Neural cell (in vitro differentiated cells): ENCODE data around the gene PAPOLG. TPM values are rescaled to one million over a fixed set of nuclear protein-coding genes. Genes with fewer than 3 reads are reported as not detected.
"Not testable (repeated sequence)": the region's sequence is repeated elsewhere in the genome, so short reads cannot be mapped to it uniquely, and the experiment has no call there.

Experiments used
- H2AFZ ChIP-seq: fragments of 200-600, 300-800 bp; sonication (generic), shearing (Covaris generic); 2 replicates; pipeline ENCODE4 v1.6.0; 2014; ENCODE audit warnings: low read depth, mild to moderate bottlenecking, antibody characterized with exemption, low read length, moderate library complexity
- H3F3A ChIP-seq: fragments of 200-600 bp; shearing (Covaris generic); 2 replicates; pipeline ENCODE4 v1.6.1; 2016; ENCODE audit warnings: mild to moderate bottlenecking, moderate library complexity, mixed read lengths, antibody characterized with exemption, low read length; ENCODE audit not compliant: insufficient read depth, poor library complexity, severe bottlenecking
- H3K27ac ChIP-seq: fragments of 200-600, 300-800 bp; sonication (generic), shearing (Covaris generic); 2 replicates; pipeline ENCODE4 v1.5.1; 2014; ENCODE audit warnings: mild to moderate bottlenecking, low read length, moderate library complexity
- H3K27me3 ChIP-seq: fragments of 300-800, 200-600 bp; sonication (generic), shearing (Covaris generic); 2 replicates; pipeline ENCODE4 v1.6.0; 2014; ENCODE audit warnings: mild to moderate bottlenecking, low read depth, low read length, moderate library complexity; ENCODE audit not compliant: insufficient read depth
- H3K36me3 ChIP-seq: fragments of 300-800, 200-600 bp; sonication (generic), shearing (Covaris generic); 2 replicates; pipeline ENCODE4 v1.5.1; 2014; ENCODE audit warnings: mild to moderate bottlenecking, antibody characterized with exemption, low read length, moderate library complexity; ENCODE audit not compliant: insufficient read depth
- H3K4me2 ChIP-seq: fragments of 300-800, 200-600 bp; sonication (generic), shearing (Covaris generic); 2 replicates; pipeline ENCODE4 v1.6.0; 2014; ENCODE audit warnings: mild to moderate bottlenecking, low read length
- H3K4me3 ChIP-seq: fragments of 300-800, 200-600 bp; sonication (generic), shearing (Covaris generic); 2 replicates; pipeline ENCODE4 v1.5.1; 2014; ENCODE audit warnings: mild to moderate bottlenecking, low read length, moderate library complexity
- H3K79me2 ChIP-seq: fragments of 200-600 bp; shearing (Covaris generic); replicated peaks from 2 replicates; pipeline ENCODE4 v1.6.0; 2014; ENCODE audit warnings: mild to moderate bottlenecking, low read length, moderate library complexity; ENCODE audit not compliant: insufficient read depth
- H3K9ac ChIP-seq: fragments of 300-800, 200-600 bp; sonication (generic), shearing (Covaris generic); 2 replicates; pipeline ENCODE4 v1.6.1; 2016; ENCODE audit warnings: mild to moderate bottlenecking, low read length, mixed read lengths
- H3K9me2 ChIP-seq: fragments of 200-600 bp; shearing (Covaris generic); 2 replicates; pipeline ENCODE4 v1.6.1; 2016; ENCODE audit warnings: mild to moderate bottlenecking, low read length, mixed read lengths; ENCODE audit not compliant: insufficient read depth
- H3K9me3 ChIP-seq: fragments of 200-600, 300-800 bp; sonication (generic), shearing (Covaris generic); 2 replicates; pipeline ENCODE4 v1.6.1; 2016; ENCODE audit warnings: mild to moderate bottlenecking, mixed run types, low read length, moderate library complexity, mixed read lengths
- H4K20me1 ChIP-seq: fragments of 200-600 bp; shearing (Covaris generic); 2 replicates; pipeline ENCODE4 v1.6.1; 2016; ENCODE audit warnings: mild to moderate bottlenecking, mixed run types; ENCODE audit not compliant: insufficient read depth
- EP300 ChIP-seq: fragments of 450-650 bp; conservative IDR thresholded peaks from 2 replicates; pipeline ENCODE4 v1.6.1; 2014; ENCODE audit warnings: antibody characterized with exemption, mild to moderate bottlenecking, moderate library complexity; ENCODE audit not compliant: poor library complexity, severe bottlenecking
- EZH2 ChIP-seq: fragments of 200-600, 300-800 bp; shearing (Covaris generic), sonication (generic); IDR thresholded peaks from 2 replicates; pipeline ENCODE4 v1.6.1; 2014; ENCODE audit warnings: antibody characterized with exemption, low read length, borderline replicate concordance, mild to moderate bottlenecking; ENCODE audit not compliant: insufficient read depth, poor library complexity, severe bottlenecking
- MXI1 ChIP-seq: fragments of 450-650 bp; conservative IDR thresholded peaks from 2 replicates; pipeline ENCODE4 v1.6.1; 2014; ENCODE audit warnings: antibody characterized with exemption, mild to moderate bottlenecking; ENCODE audit not compliant: poor library complexity, severe bottlenecking
- POLR2AphosphoS5 ChIP-seq: IDR thresholded peaks from 2 replicates; pipeline ENCODE4 v1.6.1; 2012
- RAD21 ChIP-seq: fragments of 450-650 bp; conservative IDR thresholded peaks from 2 replicates; pipeline ENCODE4 v1.6.1; 2014; ENCODE audit warnings: antibody characterized with exemption, mild to moderate bottlenecking, moderate library complexity
- SMC3 ChIP-seq: fragments of 450-650 bp; conservative IDR thresholded peaks from 2 replicates; pipeline ENCODE4 v1.6.1; 2014; ENCODE audit warnings: antibody characterized with exemption, mild to moderate bottlenecking, moderate library complexity; ENCODE audit not compliant: poor library complexity
- TAF1 ChIP-seq: IDR thresholded peaks from 2 replicates; pipeline ENCODE4 v1.6.1; 2012; ENCODE audit warnings: low read depth
- polyA plus RNA-seq: library from polyadenylated mRNA; depleted of rRNA; stranded (reverse); fragments of >200 nt; gene quantifications from 2 replicates; pipeline ENCODE4 v1.2.3, GENCODE V29; 2014
- TF ChIP-seq, protein P1 (sequence below): fragments of 450-650 bp; IDR thresholded peaks from 2 replicates; pipeline ENCODE4 v1.5.1; 2014; ENCODE audit warnings: antibody characterized with exemption, mild to moderate bottlenecking, moderate library complexity; ENCODE audit not compliant: poor library complexity, severe bottlenecking
- TF ChIP-seq, protein P2 (sequence below): IDR thresholded peaks from 2 replicates; pipeline ENCODE4 v1.6.1; 2012; ENCODE audit warnings: borderline replicate concordance

Gene PAPOLG
- polyA plus RNA-seq, 1 donor from 2014 or later, result 31.2 TPM

DNA sequence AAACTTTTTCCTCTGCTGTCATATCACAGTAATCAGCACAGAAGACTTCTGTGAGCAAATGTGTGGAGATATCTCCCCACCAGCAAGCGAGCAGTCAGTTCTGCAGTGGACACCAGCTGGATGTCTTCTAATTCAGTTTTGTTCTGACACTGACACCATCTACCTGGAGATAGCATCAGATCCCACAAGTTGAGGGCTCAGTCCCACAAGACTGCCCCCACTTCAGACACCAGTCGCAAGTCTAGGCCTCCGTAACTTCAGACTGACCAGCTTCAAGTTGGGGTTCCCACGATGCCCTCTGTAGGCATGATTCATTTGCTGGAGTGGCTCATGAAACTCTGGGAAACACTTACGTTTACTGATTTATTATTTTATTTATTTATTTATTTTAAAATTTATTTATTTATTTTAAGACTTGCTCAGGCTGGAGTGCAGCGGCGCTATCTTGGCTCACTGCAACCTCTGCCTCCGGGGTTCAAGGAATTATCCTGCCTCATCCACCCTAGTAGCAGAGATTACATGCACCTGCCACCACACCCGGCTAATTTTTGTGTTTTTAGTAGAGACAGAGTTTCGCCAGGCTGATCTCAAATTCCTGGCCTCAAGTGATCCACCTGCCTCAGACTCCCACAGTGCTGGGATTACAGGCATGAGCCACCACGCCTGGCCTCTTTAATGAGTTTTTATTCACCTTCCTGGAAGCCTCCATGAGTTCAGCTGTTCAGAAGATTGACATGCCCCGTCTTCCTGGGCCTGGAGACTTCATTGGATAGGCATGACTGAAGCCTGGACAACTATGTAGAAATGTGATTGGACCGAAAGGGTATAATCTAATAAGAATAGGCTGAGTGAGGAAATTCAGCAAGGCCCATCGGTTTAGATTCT lies 55.7 kb downstream of the PAPOLG start:
- no peaks in the 10 kb centered on the region for H3K79me2 ChIP-seq
- no peaks in the 10 kb centered on the region for H3F3A ChIP-seq
- H3K9me3 ChIP-seq, result no peaks in the 10 kb centered on the region
- no peak overlapping the region for H3K9ac ChIP-seq
- TF ChIP-seq EP300 (no peak), RAD21 (no peak), MXI1 (no peak), TAF1 (no peak), SMC3 (no peak), EZH2 (no peak), POLR2AphosphoS5 (no peak)
- TF ChIP-seq, protein P1, sequence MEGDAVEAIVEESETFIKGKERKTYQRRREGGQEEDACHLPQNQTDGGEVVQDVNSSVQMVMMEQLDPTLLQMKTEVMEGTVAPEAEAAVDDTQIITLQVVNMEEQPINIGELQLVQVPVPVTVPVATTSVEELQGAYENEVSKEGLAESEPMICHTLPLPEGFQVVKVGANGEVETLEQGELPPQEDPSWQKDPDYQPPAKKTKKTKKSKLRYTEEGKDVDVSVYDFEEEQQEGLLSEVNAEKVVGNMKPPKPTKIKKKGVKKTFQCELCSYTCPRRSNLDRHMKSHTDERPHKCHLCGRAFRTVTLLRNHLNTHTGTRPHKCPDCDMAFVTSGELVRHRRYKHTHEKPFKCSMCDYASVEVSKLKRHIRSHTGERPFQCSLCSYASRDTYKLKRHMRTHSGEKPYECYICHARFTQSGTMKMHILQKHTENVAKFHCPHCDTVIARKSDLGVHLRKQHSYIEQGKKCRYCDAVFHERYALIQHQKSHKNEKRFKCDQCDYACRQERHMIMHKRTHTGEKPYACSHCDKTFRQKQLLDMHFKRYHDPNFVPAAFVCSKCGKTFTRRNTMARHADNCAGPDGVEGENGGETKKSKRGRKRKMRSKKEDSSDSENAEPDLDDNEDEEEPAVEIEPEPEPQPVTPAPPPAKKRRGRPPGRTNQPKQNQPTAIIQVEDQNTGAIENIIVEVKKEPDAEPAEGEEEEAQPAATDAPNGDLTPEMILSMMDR, result no peak
- TF ChIP-seq, protein P2, sequence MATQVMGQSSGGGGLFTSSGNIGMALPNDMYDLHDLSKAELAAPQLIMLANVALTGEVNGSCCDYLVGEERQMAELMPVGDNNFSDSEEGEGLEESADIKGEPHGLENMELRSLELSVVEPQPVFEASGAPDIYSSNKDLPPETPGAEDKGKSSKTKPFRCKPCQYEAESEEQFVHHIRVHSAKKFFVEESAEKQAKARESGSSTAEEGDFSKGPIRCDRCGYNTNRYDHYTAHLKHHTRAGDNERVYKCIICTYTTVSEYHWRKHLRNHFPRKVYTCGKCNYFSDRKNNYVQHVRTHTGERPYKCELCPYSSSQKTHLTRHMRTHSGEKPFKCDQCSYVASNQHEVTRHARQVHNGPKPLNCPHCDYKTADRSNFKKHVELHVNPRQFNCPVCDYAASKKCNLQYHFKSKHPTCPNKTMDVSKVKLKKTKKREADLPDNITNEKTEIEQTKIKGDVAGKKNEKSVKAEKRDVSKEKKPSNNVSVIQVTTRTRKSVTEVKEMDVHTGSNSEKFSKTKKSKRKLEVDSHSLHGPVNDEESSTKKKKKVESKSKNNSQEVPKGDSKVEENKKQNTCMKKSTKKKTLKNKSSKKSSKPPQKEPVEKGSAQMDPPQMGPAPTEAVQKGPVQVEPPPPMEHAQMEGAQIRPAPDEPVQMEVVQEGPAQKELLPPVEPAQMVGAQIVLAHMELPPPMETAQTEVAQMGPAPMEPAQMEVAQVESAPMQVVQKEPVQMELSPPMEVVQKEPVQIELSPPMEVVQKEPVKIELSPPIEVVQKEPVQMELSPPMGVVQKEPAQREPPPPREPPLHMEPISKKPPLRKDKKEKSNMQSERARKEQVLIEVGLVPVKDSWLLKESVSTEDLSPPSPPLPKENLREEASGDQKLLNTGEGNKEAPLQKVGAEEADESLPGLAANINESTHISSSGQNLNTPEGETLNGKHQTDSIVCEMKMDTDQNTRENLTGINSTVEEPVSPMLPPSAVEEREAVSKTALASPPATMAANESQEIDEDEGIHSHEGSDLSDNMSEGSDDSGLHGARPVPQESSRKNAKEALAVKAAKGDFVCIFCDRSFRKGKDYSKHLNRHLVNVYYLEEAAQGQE, result no peak
- H3K27ac ChIP-seq, result no peak overlapping the region
- no peaks in the 10 kb centered on the region for H3K27me3 ChIP-seq
- no peaks in the 10 kb centered on the region for H4K20me1 ChIP-seq
- no peak overlapping the region for H2AFZ ChIP-seq
- no peaks in the 10 kb centered on the region for H3K36me3 ChIP-seq
- no peak overlapping the region for H3K4me3 ChIP-seq
- H3K9me2 ChIP-seq, result no peaks in the 10 kb centered on the region
- no peak overlapping the region for H3K4me2 ChIP-seq

DNA sequence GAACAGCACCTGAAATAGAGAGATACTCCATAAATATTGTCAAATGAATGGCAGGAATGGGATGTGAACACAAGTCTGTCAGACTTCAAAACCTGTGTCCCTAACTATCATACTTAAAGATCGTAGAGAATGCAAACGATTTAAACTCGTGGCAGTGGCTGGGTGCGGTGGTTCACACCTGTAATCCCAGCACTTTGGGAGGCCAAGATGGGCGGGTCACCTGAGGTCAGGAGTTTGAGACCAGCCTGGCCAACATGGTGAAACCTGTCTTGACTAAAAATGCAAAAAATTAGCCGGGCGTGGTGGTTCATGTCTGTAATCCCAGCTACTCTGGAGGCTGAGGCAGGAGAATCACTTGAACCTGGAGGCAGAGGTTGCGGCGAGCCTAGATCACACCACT lies 61.1 kb downstream of the PAPOLG start:
- H3F3A ChIP-seq, H3K27me3 ChIP-seq, H3K4me2 ChIP-seq, H3K9me3 ChIP-seq, H2AFZ ChIP-seq, H3K36me3 ChIP-seq, H3K4me3 ChIP-seq, H3K27ac ChIP-seq, H3K79me2 ChIP-seq, H3K9ac ChIP-seq, H4K20me1 ChIP-seq, H3K9me2 ChIP-seq: not testable (repeated sequence)
